GM19372 (cell line): ENCODE results near the gene NOPCHAP1.
"Not testable (repeated sequence)": the region's sequence is repeated elsewhere in the genome, so short reads cannot be mapped to it uniquely, and the experiment has no call there.

Experiments
- ATAC-seq: cut with Tn5 transposase; IDR thresholded peaks from one replicate; pipeline ENCODE4 v1.9.1; 2021; ENCODE audit warnings: mild to moderate bottlenecking, low read depth, moderate library complexity; ENCODE audit not compliant: unreplicated experiment

Gene NOPCHAP1

GRCh38 chr12:104964167-104964855 is 21.8 kb upstream of the NOPCHAP1 start:
- ATAC-seq, result no peak

- ATAC-seq, result no peak
These were observed 21.3 kb upstream of the NOPCHAP1 start for GRCh38 chr12:104964856-104965205.

GRCh38 chr12:104966677-104967076 is 19.4 kb upstream of the NOPCHAP1 start:
- no peak for ATAC-seq

GRCh38 chr12:104969343-104969742 is 16.8 kb upstream of the NOPCHAP1 start:
- ATAC-seq, result no peak

GRCh38 chr12:104971306-104971705 is 14.8 kb upstream of the NOPCHAP1 start:
- ATAC-seq, result no peak

- ATAC-seq, result no peak
These were observed 12.9 kb upstream of the NOPCHAP1 start for GRCh38 chr12:104973250-104973649.

GRCh38 chr12:104974626-104975290 is 11.4 kb upstream of the NOPCHAP1 start:
- ATAC-seq, result peak; percentile 95

GRCh38 chr12:104975587-104976343 is 10.4 kb upstream of the NOPCHAP1 start:
- ATAC-seq, result no peak

- no peak for ATAC-seq
These were observed 9.4 kb upstream of the NOPCHAP1 start for GRCh38 chr12:104976703-104977102.

- ATAC-seq, result not testable (repeated sequence)
These were observed 8.4 kb upstream of the NOPCHAP1 start for GRCh38 chr12:104977688-104978087.

GRCh38 chr12:104985206-104985605 is 910 bp upstream of the NOPCHAP1 start:
- ATAC-seq, result no peak

- no peak for ATAC-seq
These were observed 4.8 kb downstream of the NOPCHAP1 start for GRCh38 chr12:104990950-104991349.

GRCh38 chr12:104991565-104992128 is 5.5 kb downstream of the NOPCHAP1 start:
- no peak for ATAC-seq

GRCh38 chr12:104994336-104994735 is 8.2 kb downstream of the NOPCHAP1 start:
- no peak for ATAC-seq

- no peak for ATAC-seq
These were observed 11.4 kb downstream of the NOPCHAP1 start for GRCh38 chr12:104997541-104997940.

GRCh38 chr12:104998423-104999346 is 12.6 kb downstream of the NOPCHAP1 start:
- ATAC-seq, result no peak

- ATAC-seq, result no peak
These were observed 13.2 kb downstream of the NOPCHAP1 start for GRCh38 chr12:104999347-104999685.

GRCh38 chr12:105001476-105001875 is 15.4 kb downstream of the NOPCHAP1 start:
- no peak for ATAC-seq

GRCh38 chr12:105013892-105014291 is 27.8 kb downstream of the NOPCHAP1 start:
- no peak for ATAC-seq

GRCh38 chr12:105014603-105015002 is 28.5 kb downstream of the NOPCHAP1 start:
- no peak for ATAC-seq
